GM23338 (cell line): ENCODE measurements around the gene SH3RF3.

ENCODE experiments used
- CREB1 ChIP-seq: fragments of 250-450 bp; sonication (Bioruptor Pico); IDR thresholded peaks from 2 replicates; pipeline ENCODE4 v1.5.0; 2020; ENCODE audit warnings: low read depth, mild to moderate bottlenecking, moderate library complexity
- CTCF ChIP-seq, 2 experiments: fragments of 200-600 bp in 1 of 2; sonication (generic) in 1 of 2; conservative IDR thresholded peaks; 2 replicates each; pipeline versions ENCODE4 v1.5.1 to v1.6.1; 2016 to 2017; ENCODE audit warnings: antibody characterized with exemption in 2 of 2, low read depth in 2 of 2, mild to moderate bottlenecking in 2 of 2, moderate library complexity in 1 of 2
- EZH2 ChIP-seq: fragments of 200-600 bp; sonication (generic); IDR thresholded peaks from one replicate; pipeline ENCODE4 v1.8.0; 2017; ENCODE audit warnings: antibody characterized with exemption, mild to moderate bottlenecking, low read depth; ENCODE audit not compliant: unreplicated experiment
- EZH2phosphoT487 ChIP-seq: fragments of 200-600 bp; sonication (generic); IDR thresholded peaks from one replicate; pipeline ENCODE4 v1.8.1; 2018; ENCODE audit warnings: antibody characterized with exemption; ENCODE audit not compliant: unreplicated experiment
- POLR2AphosphoS5 ChIP-seq: IDR thresholded peaks from 2 replicates; pipeline ENCODE4 v1.6.1; 2016; ENCODE audit warnings: antibody characterized with exemption, low read depth
- REST ChIP-seq: IDR thresholded peaks from one replicate; pipeline ENCODE4 v1.6.1; 2018; ENCODE audit warnings: antibody characterized with exemption; ENCODE audit not compliant: unreplicated experiment
- STAT1 ChIP-seq: IDR thresholded peaks from one replicate; pipeline ENCODE4 v1.6.1; 2016; ENCODE audit warnings: antibody characterized with exemption; ENCODE audit not compliant: unreplicated experiment
- ZNF114 ChIP-seq: fragments of 250-450 bp; sonication (Bioruptor Pico); IDR thresholded peaks from 2 replicates; pipeline ENCODE4 v1.5.0; 2020; ENCODE audit warnings: mild to moderate bottlenecking, moderate library complexity

DNA sequence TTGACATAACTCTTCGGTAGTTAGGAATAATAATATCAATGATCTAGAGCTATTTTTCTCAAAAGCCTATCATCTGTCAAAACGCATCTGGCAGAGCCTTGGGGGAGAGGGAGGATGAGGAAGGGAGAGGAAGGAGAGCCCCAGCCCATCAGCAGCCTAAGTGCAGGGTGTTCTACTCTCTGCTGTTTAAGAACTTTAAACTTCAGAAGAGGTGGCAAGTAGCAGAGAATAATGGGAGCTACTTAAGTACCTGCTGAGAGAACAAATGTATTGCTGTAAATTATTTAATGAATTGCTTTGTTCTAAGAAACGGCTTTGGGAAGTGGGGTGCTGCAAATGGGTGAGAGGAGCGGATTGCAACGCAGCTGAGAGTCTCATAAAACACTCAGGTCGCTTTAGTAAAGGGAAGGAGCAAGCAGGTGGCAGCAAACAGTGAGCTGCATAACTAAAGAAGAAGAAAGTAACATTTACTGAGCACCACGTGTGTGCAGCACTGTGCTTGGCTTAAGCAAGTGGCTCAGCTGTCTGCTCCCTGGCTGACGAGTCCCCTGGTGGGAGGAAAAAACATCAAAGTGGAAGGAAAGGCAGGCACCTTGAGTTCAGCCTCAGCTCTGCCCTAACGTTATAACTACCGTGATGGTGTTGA, 26.3 kb upstream of the SH3RF3 start:
- 0 out of 4 replicates have a peak, but pooled peaks of 1 of the 2 experiments have one; percentile 1 for TF ChIP-seq CTCF (conservative IDR thresholded peaks at IDR 0.05; ENCODE audit: low read depth in 2 of 2)
- TF ChIP-seq EZH2phosphoT487, result no peak
- no peak for TF ChIP-seq EZH2
- TF ChIP-seq CREB1 (CRISPR knock-in tag), result no peak
- TF ChIP-seq REST, result no peak
- TF ChIP-seq POLR2AphosphoS5, result no peak
- TF ChIP-seq STAT1, result no peak
- TF ChIP-seq ZNF114 (CRISPR knock-in tag), result no peak
